IgD-negative memory B cell (primary cell): ENCODE measurements around the gene LENG8. TPM values are rescaled to one million over a fixed set of nuclear protein-coding genes. Genes with fewer than 3 reads are reported as not detected.

Source experiments
- H3K27ac Mint-ChIP-seq, 3 donors: one replicate each; pipeline ENCODE4 v1.8.0; 2020 to 2022; ENCODE audit warnings: mild to moderate bottlenecking in 3 of 3, mixed read lengths in 3 of 3, moderate library complexity in 1 of 3
- H3K27me3 Mint-ChIP-seq: one replicate; pipeline ENCODE4 v1.8.0; 2021; ENCODE audit warnings: mixed read lengths
- H3K36me3 Mint-ChIP-seq: one replicate; pipeline ENCODE4 v1.8.0; 2020; ENCODE audit warnings: mild to moderate bottlenecking, mixed read lengths
- H3K4me1 Mint-ChIP-seq, 3 donors: one replicate each; pipeline ENCODE4 v1.8.0; 2020 to 2022; ENCODE audit warnings: mixed read lengths in 3 of 3, mild to moderate bottlenecking in 1 of 3
- H3K4me3 Mint-ChIP-seq, 4 donors: one replicate each; pipeline ENCODE4 v1.8.0; 2020 to 2022; ENCODE audit warnings: mild to moderate bottlenecking in 4 of 4, mixed read lengths in 4 of 4, moderate library complexity in 3 of 4
- H3K9me3 Mint-ChIP-seq, 3 donors: one replicate each; pipeline ENCODE4 v1.8.0; 2020 to 2021; ENCODE audit warnings: mixed read lengths in 3 of 3, mild to moderate bottlenecking in 1 of 3
- polyA plus RNA-seq: library from polyadenylated mRNA; unstranded; fragments of 300-500 nt; fragmentation: Illumina TruSeq; gene quantifications from one replicate; pipeline ENCODE4 v1.2.3, GENCODE V29; 2021

Gene LENG8
- polyA plus RNA-seq, 1 donor from 2014 or later, result 11.4 TPM

DNA sequence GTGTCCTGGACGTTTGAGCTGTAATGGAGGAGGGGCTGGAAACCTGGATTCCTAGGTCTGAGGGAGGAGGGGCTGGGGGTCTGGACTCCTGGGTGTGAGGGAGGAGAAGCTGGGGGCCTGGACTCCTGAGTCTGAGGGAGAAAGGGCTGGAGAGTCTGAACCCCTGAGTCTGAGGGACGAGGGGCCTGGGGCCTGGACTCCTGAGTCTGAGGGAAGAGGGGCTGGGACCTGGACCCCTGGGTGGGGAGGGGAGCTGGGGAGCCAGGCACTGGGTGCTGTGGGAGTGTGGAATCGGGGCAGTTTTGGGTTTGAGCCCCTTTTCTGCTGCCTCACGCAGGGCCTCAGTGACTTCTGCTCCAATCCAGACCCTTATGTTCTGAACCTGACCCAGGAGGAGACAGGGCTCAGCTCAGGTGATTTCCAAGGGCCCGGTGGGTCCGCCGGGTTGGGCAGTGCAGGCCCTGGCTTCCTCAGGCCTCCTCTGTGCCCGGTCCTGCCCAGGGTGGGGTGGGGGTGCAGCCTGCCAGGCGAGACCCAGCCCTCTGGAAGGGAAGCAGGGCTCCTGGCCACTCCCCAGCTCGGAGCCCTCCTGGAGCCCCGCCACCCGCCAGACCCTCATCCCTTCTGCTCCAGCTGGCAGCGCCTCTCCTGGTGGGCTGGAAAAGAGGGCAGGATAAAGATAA lies 19.3 kb upstream of the LENG8 start:
- no peaks in the 10 kb centered on the region for H3K36me3 Mint-ChIP-seq
- peaks cover 5 to 9% (median 7%) of the 10 kb centered on the region in 3 donors for H3K4me1 Mint-ChIP-seq
- H3K9me3 Mint-ChIP-seq, result no peaks in the 10 kb centered on the region
- peak overlapping the region in 1 of 4 donors; percentile 79 for H3K4me3 Mint-ChIP-seq
- peaks cover 25% of the 10 kb centered on the region for H3K27me3 Mint-ChIP-seq
- H3K27ac Mint-ChIP-seq, result no peak overlapping the region

DNA sequence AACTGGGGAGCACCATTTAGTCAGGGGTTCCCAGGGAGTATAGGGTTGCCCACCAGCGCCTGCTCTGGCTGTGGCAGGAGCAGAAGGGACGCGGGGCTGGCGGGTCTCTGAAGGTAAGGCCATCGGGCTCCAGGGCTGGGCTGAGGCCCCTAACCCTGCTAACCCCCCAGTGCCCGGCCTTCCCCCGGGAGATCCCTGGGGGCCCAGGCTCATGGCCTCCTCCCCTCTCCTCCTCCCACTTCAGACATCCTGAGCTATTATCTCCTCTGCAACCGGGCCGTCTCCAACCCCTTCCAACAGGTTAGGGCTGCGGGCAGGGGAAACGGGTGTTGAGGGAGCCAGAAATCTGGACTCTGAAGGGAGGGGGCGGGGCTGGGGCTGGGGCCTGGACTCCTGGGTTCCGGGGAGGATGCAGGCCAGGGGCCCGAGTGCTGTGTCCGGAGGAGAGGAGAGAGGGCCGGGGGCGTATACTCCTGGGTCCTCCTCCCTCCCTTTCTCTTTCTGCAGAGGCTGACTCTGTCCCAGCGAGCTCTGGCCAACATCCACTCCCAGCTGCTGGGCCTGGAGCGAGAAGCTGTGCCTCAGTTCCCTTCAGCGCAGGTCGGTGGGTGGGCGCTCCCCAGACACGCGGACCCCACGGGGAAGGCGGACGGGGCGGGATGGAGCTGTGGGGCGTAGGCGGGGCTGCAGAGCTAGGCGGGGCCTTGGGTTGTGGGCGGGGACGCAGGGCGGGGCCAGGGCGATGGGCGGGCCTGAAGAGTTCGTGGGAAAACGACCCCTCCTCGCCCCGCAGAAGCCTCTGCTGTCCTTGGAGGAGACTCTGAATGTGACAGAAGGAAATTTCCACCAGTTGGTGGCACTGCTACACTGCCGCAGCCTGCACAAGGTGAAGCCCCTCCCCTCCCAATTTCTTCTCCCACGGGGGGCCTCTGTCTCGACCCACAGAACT lies 18.4 kb upstream of the LENG8 start:
- no peaks in the 10 kb centered on the region for H3K9me3 Mint-ChIP-seq
- peak overlapping the region in 2 of 4 donors; percentile 79 to 88 for H3K4me3 Mint-ChIP-seq
- peaks cover 22% of the 10 kb centered on the region for H3K27me3 Mint-ChIP-seq
- peaks cover 5 to 12% (median 12%) of the 10 kb centered on the region in 3 donors for H3K4me1 Mint-ChIP-seq
- no peaks in the 10 kb centered on the region for H3K36me3 Mint-ChIP-seq
- H3K27ac Mint-ChIP-seq, result no peak overlapping the region

DNA sequence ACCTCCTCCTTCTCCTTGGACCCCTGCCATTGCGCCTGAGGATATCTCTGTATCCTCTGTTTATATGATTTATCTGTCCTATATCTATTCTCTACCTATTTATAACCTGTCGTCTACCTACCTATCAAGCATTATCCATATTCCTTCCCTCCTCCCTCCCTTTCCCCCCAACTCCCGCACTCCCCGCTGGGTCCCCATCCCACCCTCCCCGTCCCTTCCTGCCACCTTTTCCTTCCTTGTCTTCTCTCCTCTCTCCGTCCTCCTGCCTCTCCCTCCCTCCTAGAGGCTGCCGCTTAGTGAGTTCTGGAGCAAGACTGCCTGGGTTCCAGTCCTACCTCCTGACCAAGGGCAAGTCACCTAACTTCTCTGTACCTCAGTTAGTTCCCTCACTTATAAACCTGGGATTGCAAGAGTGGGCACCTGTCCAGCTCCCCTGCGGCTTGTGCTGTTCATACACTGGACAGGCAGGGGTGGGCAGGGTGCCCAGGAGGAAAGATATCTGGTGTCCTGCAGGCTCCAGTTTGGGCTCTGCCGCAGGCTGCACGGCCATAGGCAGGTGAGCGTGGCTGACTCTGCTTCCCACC lies 17.7 kb upstream of the LENG8 start:
- H3K27me3 Mint-ChIP-seq, result peaks cover 15% of the 10 kb centered on the region
- H3K4me3 Mint-ChIP-seq, result peak overlapping the region in 2 of 4 donors; percentile 63 to 88
- H3K4me1 Mint-ChIP-seq, result peaks cover 5 to 12% (median 12%) of the 10 kb centered on the region in 3 donors
- H3K9me3 Mint-ChIP-seq, result no peaks in the 10 kb centered on the region
- H3K36me3 Mint-ChIP-seq, result no peaks in the 10 kb centered on the region
- H3K27ac Mint-ChIP-seq, result no peak overlapping the region

DNA sequence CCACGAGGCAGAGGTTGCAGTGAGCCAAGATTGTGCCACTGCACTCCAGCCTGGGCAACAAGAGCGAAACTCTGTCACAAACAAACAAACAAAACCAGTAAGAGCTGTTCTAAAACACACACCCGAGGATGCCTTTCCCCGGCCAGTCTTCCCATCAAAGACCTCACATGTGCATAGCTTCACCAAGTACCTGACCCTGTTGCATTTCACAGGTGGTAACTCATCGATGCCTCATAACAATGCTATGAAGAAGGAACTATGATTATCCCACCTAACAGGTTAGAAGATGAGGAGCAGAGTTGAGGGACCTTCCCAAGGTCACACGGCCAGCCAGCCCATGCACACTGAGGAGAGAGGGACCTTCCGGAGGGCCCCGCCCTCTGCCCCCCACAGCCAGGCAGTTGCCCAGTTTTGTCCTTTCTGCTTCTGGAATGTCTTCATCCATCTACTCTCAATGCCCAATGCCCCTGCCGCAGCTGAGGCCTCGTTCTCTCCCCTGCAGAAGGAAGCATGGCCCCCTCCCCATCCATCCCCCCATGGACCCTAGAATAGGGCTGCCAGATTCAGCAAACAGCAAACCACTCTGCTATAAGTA lies 16.8 kb upstream of the LENG8 start:
- Mint-ChIP-seq H3K9me3 (no peaks in the 10 kb centered on the region), H3K27me3 (peaks cover 15% of the 10 kb centered on the region), H3K4me3 (peak overlapping the region in 1 of 4 donors; percentile 72), H3K36me3 (no peaks in the 10 kb centered on the region), H3K4me1 (peaks cover 5 to 15% (median 13%) of the 10 kb centered on the region in 3 donors), H3K27ac (peak overlapping the region in 1 of 3 donors; percentile 30)

DNA sequence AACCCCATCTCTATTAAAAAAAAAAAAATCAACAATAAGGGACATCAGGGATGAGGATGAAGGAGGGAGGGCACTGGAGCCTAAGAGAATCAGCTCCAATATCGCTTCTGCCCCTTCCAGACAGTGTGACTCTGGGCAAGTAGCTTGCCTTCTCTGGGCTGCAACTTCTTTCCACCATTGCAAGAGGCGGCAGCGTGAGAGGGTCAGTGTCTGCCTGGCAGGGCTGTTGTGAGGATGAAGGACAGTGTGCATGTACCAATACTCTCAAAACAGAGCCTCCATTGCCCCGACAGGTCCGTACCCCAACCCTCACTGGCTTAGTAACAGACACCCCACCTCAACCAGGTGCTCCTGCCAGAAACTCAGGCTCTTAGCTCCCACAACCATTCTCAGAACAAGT lies 15.3 kb upstream of the LENG8 start:
- no peaks in the 10 kb centered on the region for H3K9me3 Mint-ChIP-seq
- H3K27me3 Mint-ChIP-seq, result peaks cover 4% of the 10 kb centered on the region
- no peaks in the 10 kb centered on the region for H3K36me3 Mint-ChIP-seq
- H3K4me3 Mint-ChIP-seq, result no peak overlapping the region
- peaks cover 5 to 15% (median 13%) of the 10 kb centered on the region in 3 donors for H3K4me1 Mint-ChIP-seq
- peak overlapping the region in 1 of 3 donors; percentile 19 for H3K27ac Mint-ChIP-seq

DNA sequence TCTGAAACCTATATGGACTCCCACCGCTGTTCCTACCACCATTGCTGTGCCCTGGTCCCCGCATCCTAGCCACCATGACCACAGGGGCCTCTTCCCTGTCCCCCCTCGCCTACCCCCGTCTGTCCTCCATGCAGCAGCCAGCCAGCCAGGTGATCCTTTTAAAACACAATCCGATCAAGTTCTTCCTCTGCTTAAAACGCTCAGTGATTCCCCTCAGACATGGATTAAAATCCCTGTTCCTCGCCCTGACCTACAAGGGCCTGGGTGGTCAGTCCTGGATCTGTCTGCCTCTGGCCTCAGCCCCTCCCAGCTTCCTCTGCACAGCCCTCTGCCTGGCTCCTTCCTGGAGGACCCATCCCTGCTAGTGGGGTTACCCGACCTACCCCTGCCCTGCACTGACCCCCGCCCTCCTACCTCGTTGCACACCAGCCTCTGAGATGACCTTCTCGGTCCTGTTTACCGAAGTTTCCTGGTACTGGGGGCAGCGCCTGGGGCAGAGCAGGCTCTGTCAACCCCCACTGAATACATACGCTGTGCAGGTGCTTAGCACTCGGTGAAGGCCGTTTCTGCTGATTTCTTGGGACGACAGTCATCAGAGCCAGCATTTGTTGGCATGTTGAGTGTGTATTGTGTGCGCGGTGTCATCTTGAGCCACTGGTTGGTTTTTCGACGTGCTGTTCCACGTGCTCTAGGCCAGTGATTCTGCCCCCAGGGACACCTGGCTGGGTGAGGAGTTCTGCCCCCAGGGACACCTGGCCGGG lies 14.7 kb upstream of the LENG8 start:
- H3K27me3 Mint-ChIP-seq, result peaks cover 3% of the 10 kb centered on the region
- no peaks in the 10 kb centered on the region for H3K36me3 Mint-ChIP-seq
- no peaks in the 10 kb centered on the region for H3K9me3 Mint-ChIP-seq
- H3K4me1 Mint-ChIP-seq, result peaks cover 5 to 16% (median 13%) of the 10 kb centered on the region in 3 donors
- peak overlapping the region in 1 of 3 donors; percentile 66 for H3K27ac Mint-ChIP-seq
- H3K4me3 Mint-ChIP-seq, result peak overlapping the region in 1 of 4 donors; percentile 26

DNA sequence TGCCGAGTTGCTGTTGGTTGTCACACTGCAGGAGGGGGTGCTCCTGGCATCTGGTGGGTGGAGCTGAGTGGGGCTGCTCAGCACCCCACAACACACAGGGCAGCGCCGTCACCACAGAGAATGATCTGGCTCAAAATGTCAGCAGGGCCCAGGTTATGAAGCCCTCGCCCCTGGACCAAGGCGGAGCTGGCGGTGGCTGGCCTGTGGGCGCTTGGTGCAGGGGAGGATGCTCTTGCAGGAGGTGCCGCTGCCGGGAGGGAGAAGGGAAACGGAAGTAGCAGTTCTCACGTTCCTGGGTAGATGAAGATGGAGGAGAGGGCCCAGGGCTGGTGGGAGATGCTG lies 14.2 kb upstream of the LENG8 start:
- Mint-ChIP-seq H3K27ac (peak overlapping the region; percentile 36 to 71 (median 66)), H3K27me3 (peaks cover 1% of the 10 kb centered on the region), H3K9me3 (no peaks in the 10 kb centered on the region), H3K4me1 (peaks cover 5 to 18% (median 13%) of the 10 kb centered on the region in 3 donors), H3K4me3 (peak overlapping the region in 1 of 4 donors; percentile 26), H3K36me3 (no peaks in the 10 kb centered on the region)

DNA sequence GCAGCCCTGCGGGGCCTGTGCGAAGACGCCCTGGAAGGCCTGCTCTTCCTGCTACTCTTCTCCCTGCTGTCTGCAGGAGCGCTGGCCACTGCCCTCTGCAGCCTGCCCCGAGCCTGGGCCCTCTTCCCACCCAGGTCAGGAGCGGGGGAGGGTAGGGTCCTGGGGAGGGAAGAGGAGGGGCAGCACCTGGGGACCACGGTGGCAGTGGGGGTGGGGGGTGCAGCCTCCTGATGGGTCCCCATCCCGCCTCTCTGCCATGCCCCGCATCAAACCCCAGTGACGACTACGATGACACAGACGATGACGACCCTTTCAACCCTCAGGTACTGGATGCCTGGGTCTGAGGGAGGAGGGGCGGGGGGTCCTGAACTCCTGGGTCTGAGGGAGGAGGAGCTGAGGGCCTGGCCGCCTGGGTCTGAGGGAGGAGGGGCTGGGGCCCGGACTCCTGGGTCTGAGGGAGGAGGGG lies 13.4 kb upstream of the LENG8 start:
- Mint-ChIP-seq H3K27me3 (no peaks in the 10 kb centered on the region), H3K27ac (no peak overlapping the region), H3K36me3 (no peaks in the 10 kb centered on the region)

DNA sequence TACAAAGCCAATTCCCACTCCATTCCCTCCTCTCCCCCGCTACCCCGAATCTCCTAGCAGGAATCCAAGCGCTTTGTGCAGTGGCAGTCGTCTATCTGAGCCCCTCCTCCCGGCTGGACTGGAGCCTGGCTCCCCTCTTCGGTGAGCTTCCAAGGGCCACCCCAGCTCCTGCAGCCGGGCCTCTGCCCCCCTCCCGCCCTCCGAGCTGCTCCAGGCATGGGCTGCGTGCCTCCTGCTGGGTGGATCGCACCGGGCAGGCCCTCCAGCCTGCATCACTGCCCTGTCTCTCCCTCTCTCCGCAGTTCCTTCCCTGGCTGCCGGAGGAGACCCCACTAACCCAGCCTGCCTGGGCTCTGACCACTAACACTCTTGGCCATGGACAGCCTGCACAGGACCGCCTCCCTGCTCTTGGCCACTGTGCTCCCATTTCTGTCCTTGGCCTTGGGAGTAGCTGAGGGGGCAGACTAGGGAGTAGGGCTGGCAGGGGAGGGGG lies 12.9 kb upstream of the LENG8 start:
- Mint-ChIP-seq H3K27ac (no peak overlapping the region), H3K9me3 (no peaks in the 10 kb centered on the region), H3K4me1 (peaks cover 3 to 17% (median 14%) of the 10 kb centered on the region in 3 donors), H3K27me3 (no peaks in the 10 kb centered on the region), H3K4me3 (peak overlapping the region in 1 of 4 donors; percentile 75), H3K36me3 (no peaks in the 10 kb centered on the region)

More for the DNA sequence above, 13.4 kb upstream of the LENG8 start:
- peaks cover 5 to 18% (median 13%) of the 10 kb centered on the region in 3 donors for H3K4me1 Mint-ChIP-seq
- H3K4me3 Mint-ChIP-seq, result no peak overlapping the region
- no peaks in the 10 kb centered on the region for H3K9me3 Mint-ChIP-seq

DNA sequence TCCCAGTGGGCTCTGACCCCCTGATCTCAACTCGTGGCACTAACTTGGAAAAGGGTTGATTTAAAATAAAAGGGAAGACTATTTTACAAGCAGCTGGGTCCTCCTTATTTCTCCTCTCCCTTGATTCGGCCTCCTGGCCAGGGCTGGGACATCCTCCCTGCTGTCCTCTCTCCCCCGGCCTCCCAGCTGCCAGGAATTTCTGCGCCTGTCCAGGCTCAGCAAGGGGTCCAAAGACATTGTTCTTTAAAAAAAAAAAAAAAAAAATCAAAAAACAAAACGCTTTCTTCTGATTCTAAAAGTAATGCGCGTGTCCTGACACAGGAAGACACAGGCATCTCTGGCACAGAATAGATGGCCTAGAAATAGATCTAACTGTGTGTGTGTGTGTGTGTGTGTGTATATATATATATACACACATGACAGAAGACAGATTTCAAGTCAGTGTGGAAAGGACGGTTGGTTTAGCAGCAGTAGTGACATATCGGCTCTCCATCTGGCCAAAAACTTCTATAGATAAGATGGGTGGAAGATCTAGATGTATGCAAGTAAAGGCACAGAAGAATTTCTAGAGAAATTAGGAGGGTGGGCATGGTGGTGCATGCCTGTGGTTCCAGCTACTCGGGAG lies 12.3 kb upstream of the LENG8 start:
- Mint-ChIP-seq H3K9me3 (no peaks in the 10 kb centered on the region), H3K4me3 (no peak overlapping the region), H3K4me1 (peaks cover 0 to 15% (median 15%) of the 10 kb centered on the region in 3 donors), H3K36me3 (no peaks in the 10 kb centered on the region), H3K27me3 (no peaks in the 10 kb centered on the region), H3K27ac (no peak overlapping the region)

DNA sequence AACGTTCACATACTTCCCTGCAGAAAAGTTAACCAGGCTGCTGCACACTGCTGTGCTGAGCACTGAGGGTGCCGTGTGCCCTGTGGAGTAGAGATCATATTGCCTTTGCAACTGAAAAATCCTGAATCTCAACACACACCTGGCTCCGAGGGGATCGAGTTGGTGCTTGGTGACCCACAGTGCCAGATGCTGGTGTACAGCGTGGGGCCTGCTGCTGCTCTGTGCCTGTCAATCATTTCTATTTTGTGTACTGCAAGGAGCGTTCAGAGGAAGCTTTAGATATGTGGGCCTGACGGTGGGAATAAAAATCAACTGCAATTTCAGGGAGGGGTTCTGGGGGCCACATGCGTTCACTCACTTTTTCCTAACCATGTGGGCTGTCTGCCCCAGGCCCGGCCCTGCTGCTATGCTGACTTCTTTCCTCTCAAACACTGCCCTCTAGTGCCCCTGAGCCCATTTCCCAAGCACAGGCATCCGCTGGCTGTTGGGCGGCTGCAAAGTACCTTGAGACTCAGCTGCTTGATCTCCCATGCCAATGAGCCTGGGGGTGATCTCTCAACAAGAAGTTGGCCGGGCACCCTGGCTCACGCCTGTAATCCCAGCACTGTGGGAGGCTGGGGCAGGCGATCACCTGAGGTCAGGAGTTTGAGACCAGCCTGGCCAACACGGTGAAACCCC lies 9.7 kb upstream of the LENG8 start:
- H3K36me3 Mint-ChIP-seq, result peaks cover 4% of the 10 kb centered on the region
- no peaks in the 10 kb centered on the region for H3K9me3 Mint-ChIP-seq
- no peak overlapping the region for H3K27ac Mint-ChIP-seq
- no peak overlapping the region for H3K4me3 Mint-ChIP-seq
- H3K4me1 Mint-ChIP-seq, result peaks cover 0 to 15% (median 13%) of the 10 kb centered on the region in 3 donors
- H3K27me3 Mint-ChIP-seq, result no peaks in the 10 kb centered on the region

DNA sequence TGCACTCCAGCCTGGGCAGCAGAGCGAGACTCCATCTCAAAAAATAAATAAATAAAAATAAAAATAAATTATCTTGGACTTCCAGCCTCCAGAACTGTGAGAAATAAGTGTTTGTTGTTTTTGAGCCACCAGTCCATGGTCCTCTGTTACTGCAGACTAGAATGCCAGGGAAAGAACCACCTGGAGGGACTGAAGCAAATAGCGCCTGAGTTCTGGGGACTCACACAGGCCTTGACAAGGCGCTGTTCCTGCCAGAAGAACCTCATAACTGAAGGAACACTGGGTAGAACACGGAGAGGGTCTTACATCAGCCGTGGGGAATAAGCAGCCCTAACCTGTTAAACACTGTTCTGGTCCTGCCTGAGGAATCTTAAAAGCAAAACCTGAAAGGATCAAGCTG lies 8.4 kb upstream of the LENG8 start:
- Mint-ChIP-seq H3K4me1 (peaks cover 0 to 8% (median 4%) of the 10 kb centered on the region in 3 donors), H3K27me3 (no peaks in the 10 kb centered on the region), H3K9me3 (no peaks in the 10 kb centered on the region), H3K36me3 (peaks cover 4% of the 10 kb centered on the region), H3K27ac (no peak overlapping the region), H3K4me3 (peak overlapping the region in 1 of 4 donors; percentile 7)

DNA sequence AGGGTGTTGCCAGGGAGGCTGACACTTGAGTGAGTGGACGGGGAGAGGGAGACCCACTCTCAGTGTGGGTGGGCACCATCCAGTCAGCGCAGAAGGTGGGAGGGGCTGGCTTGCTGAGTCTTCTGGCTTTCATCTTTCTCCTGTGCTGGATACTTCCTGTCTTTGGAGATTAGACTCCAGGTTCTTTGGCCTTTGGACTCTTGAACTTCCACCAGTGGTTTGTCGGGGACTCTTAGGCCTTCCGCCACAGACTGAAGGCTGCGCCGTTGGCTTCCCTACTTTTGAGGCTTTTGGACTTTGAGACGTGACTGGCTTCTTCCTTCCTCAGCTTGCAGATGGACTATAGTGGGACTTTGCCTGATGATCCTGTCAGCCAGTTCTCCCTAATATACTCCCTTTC lies 4.3 kb upstream of the LENG8 start:
- peak overlapping the region in 1 of 3 donors; percentile 79 for H3K27ac Mint-ChIP-seq
- peaks cover 4% of the 10 kb centered on the region for H3K36me3 Mint-ChIP-seq
- H3K9me3 Mint-ChIP-seq, result no peaks in the 10 kb centered on the region
- H3K4me3 Mint-ChIP-seq, result no peak overlapping the region
- peaks cover 13 to 19% (median 14%) of the 10 kb centered on the region in 3 donors for H3K4me1 Mint-ChIP-seq
- H3K27me3 Mint-ChIP-seq, result no peaks in the 10 kb centered on the region
